Caki2 (cell line): ENCODE measurements around the gene NAV2. TPM values are rescaled to one million over a fixed set of nuclear protein-coding genes. Genes with fewer than 3 reads are reported as not detected.

Experiments
- DNase-seq: peaks from one replicate; pipeline ENCODE4 v3.0.0-alpha.2; 2015; ENCODE audit warnings: low read depth
- in situ Hi-C: cut with HindIII; loops from 2 replicates; pipeline ENCODE4 v1.10.0; 2016; ENCODE audit warnings: low sequenced_read_pairs, low pct_unique_long_range_greater_than_20kb, mixed read lengths
- total RNA-seq: library from RNA; depleted of rRNA; stranded (reverse); fragments of >200 nt; shearing (Covaris generic); gene quantifications from 2 replicates; pipeline ENCODE4 v1.2.3, GENCODE V29; 2014; ENCODE audit warnings: low replicate concordance

The NAV2 gene
- total RNA-seq, 1 experiment from 2014 or later = 6.9 TPM

- DNase-seq = no peak
- in situ Hi-C loops = no loop called here
Observed at GRCh38 chr11:20035375-20035700, 322.7 kb downstream of the NAV2 start.

GRCh38 chr11:20035701-20036601 is 323.3 kb downstream of the NAV2 start:
- peak; percentile 84 for DNase-seq

DNA sequence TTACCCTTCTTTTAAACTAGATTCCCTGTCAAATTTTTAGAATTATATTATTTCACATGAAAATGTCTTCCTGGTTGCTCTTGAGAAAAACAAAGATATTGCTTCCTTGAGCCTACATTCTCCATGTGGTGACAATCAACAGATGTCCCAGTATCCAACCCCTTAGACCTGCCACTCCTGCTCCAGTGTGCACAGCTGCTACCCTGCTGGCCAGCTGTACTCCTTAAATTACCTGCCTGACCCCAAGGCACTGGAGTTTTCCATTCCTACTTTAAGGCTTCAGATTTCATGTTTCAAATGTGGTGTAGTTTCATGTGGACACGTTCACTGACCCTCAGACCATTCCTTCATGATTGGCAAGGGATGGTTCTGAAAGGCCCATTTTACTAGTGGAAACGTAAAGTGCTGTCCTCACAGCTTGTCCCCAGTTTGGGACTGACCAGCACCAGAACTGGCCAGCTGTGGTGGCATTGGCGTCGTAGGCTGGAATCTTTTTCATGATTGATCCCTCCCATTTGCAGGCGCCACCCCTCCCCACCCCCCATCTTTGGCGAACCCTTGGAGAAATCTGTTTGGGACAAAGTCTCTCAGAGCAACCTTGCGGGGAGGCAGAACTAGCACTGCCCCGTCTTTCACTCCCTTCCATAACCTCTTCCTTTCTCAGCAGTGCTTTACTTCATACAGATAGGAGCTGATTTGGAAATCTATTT is 324.1 kb downstream of the NAV2 start:
- in situ Hi-C loops = no loop called here
- DNase-seq = no peak

More at GRCh38 chr11:20035701-20036601, 323.3 kb downstream of the NAV2 start:
- in situ Hi-C loops = no loop called here

GRCh38 chr11:20037396-20038153 is 324.9 kb downstream of the NAV2 start:
- in situ Hi-C loops = no loop called here
- no peak for DNase-seq

DNA sequence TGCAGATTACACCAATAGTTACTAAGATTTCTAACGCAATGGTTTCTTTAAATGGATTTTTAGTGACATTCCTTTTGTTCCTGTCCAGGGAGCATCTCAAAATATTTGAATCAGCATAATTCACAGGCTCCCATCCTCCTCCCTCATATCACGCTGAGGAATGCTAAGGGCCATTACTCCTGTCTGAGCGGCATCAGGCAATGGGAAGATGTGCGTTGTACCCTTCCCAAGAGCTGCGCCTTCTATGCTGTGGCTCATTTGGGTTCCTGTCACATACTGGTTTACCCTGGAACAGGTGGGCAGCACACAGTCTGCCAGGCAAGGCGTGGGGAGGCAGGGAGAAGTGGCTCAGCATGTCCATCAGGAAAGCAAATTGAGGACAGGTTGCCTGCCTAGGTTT is 325.8 kb downstream of the NAV2 start:
- no peak for DNase-seq
- in situ Hi-C loops = no loop called here

DNA sequence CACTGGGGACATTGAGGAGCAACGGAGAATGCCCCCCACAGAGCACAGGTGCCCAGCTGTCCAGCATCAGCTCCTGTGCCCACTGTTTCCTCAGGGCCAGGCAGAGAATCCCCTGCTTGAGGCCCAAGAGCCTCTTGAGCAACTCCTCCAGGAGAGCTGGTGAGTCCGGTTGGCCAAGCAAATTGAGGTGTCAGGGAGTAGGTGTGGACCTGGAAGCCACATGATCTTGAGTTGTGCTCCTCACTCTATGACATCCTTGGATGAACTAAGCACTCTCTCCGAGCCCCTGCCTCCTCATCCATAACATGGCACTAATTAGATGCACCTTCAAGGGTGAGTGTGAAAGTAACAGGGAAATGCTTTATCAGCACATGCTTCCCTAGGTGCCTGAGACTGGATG is 326.3 kb downstream of the NAV2 start:
- in situ Hi-C loops = no loop called here
- DNase-seq = no peak

DNA sequence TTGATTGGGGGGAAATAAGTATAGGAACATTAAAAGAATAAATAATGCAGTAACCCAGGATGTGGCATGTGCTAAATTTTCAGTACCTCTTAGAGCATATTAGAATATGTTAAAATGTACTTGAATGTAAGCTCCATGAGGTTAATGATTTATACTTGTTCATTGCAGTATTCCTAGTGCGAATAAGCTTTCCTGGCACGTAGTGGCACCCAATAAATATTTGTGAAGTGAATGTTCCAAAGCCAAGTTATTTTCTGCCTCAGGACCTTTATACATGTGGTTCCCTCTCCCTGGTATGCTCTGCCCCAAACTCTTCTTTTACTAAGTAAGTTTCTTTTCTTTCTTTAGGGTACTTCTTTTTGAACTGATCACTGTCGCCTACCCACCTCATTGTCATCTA is 328.9 kb downstream of the NAV2 start:
- no peak for DNase-seq
- in situ Hi-C loops = no loop called here

DNA sequence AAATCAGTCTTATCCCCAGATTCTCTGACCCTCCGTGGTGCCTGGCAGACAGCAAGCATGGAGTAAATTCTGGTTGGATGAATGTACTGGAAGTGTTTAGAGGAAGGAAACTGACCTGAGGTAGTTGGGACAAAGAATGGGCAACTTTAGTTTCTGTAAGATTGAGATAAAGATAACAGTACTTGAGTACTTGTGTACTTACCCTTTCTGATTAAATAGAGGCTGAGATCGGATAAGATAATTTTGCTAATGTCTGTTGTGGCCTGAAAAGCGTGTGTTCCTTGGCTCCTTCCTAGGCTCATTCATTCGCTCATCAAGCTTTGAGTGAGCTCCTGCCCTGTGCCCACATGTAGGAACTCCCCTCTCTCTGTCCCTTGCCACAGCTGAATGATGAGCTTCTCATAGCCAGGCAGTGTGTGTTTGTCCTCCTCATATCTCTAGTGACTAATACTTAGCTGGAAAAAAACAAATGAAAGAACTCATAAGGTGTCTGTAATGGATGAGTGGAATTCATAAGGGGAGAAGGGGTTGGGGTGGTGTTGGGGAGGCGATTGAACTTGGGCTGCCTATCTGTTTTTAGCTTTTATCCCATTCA is 329.5 kb downstream of the NAV2 start:
- no peak for DNase-seq
- in situ Hi-C loops = no loop called here

- in situ Hi-C loops = no loop called here
- no peak for DNase-seq
Observed at GRCh38 chr11:20042811-20043341, 330.2 kb downstream of the NAV2 start.

DNA sequence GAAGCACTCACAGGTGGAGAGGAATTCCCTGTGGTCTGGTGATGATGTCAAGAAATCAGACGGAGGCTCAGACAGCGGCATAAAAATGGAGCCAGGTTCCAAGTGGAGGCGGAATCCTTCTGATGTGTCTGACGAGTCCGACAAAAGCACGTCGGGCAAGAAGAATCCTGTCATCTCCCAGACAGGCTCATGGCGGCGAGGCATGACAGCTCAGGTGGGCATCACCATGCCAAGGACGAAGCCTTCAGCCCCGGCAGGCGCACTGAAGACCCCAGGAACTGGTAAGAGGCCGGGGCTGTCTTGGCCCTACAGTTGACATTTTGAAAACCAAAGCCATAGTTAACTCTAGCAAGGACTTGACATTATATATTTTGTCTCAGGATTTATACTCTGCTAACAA is 331.4 kb downstream of the NAV2 start:
- in situ Hi-C loops = no loop called here
- no peak for DNase-seq

DNA sequence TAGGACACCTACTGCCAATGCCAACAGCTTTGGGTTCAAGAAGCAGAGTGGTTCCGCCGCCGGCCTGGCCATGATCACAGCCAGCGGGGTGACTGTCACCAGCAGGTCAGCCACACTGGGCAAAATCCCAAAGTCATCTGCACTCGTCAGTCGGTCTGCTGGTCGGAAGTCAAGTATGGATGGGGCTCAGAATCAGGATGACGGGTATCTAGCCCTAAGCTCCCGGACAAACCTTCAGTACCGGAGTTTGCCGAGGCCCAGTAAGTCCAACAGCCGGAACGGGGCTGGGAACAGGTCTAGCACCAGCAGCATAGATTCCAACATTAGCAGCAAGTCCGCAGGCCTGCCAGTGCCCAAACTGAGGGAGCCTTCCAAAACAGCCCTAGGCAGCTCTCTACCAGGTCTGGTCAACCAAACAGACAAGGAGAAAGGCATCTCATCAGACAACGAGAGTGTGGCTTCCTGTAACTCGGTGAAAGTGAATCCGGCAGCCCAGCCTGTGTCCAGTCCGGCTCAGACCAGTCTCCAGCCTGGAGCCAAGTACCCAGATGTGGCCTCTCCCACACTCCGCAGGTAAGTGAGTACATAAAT is 332.6 kb downstream of the NAV2 start:
- no peak for DNase-seq
- in situ Hi-C loops = no loop called here

DNA sequence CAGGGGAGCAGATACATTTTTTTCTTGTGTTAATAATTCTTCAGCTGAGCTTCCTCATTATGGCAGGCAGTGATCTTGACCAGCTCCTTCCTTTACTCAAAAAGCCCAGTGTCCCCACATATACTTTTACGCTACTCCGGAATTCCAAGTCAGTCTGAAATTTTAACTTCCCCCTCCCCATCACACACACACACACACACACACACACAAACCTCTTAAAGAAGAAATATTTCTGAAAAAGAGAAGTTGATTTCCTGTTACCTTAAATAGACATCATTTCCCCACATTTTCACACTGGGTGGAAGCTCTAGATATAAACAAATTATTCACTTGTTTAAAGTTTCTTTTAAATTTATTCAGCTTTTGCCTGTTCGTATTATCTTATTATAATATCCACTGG is 333.8 kb downstream of the NAV2 start:
- no peak for DNase-seq
- in situ Hi-C loops = no loop called here

DNA sequence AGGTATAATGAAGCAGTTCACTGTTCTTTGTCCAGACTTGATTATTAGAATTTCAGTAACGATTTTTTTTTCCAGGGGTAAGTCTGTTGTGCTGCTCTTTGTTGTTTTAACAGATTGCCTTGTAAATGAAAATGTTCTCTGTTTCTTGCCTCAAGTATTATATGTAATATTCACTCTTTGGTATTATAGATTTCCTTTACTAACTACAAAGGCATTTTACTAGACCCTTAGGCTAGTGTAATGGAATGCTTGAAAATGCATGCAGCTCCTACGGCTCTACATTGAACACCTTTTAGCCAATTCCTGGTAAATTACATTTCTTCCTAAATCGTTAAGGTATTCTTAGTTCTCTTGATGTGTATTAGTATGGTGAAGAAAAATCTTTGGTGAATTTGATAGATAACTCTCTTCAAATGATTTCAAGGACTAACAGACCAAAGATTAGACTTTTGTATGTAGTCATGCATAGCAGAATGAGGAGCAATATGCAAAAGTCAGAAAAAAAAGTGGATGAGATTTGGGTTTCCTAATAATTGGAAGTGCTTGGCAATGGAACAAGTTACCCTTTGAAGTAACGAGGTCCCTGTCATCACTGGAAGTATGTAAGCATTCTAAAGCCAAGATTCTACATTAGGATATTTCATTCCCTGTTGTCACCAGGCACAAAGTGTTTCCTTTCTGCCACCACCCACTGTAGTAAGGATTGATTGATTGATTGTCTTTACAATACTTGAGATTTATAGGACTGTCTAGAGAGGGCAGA is 334.6 kb downstream of the NAV2 start:
- DNase-seq = no peak
- in situ Hi-C loops = no loop called here

DNA sequence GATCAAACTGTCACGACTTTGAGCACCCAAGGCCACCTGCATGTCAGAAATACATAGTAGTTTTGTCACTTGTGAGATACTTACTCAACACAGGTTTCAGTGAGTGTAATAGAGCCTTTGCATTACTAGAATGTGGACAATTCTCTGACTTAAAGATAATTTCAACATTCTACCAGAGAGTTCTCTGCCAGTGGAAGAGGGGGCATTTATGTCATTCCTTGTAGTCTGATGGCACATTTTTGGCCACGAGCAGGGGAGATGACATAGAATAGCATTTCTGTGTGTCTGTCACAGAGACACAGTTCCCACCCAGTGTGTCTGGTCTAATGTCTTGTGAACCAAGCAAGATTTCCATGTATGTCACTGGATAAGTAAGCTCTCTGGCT is 335.1 kb downstream of the NAV2 start:
- in situ Hi-C loops = no loop called here
- DNase-seq = no peak

DNA sequence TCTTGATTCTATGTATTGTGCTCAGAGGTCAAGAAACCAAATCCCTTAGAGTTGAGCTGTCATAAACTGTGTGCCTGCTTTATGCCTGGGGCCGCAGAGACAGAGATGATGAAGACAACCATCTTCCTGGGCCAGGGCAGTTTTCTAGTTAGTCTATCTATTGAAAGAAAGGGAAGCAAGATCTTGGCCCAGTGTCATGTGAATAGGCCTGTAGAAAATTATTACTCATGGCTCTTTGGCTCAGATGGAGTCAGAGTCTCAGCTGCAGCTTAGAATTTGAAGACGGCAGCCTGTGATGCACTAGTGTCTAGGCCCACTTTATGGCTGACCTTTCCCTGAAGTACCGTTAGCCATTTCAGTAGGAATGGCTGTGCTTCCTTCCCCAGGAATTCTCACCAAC is 335.6 kb downstream of the NAV2 start:
- in situ Hi-C loops = no loop called here
- no peak for DNase-seq

DNA sequence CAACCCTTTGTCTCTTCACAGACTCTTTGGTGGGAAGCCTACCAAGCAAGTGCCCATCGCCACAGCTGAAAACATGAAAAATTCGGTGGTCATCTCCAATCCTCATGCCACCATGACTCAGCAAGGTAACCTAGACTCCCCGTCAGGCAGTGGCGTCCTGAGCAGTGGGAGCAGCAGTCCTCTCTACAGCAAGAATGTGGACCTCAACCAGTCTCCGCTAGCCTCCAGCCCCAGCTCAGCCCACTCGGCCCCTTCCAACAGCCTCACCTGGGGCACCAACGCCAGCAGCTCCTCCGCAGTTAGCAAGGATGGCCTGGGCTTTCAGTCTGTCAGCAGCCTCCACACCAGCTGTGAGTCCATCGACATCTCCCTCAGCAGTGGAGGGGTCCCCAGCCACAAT is 336.1 kb downstream of the NAV2 start:
- in situ Hi-C loops = no loop called here
- no peak for DNase-seq

- no peak for DNase-seq
- in situ Hi-C loops = no loop called here
Observed at GRCh38 chr11:20049231-20049630, 336.6 kb downstream of the NAV2 start.

GRCh38 chr11:20050048-20050447 is 337.4 kb downstream of the NAV2 start:
- in situ Hi-C loops = no loop called here
- DNase-seq = no peak
